ENCODE results near the gene EXOC5.

EXOC5 gene

GRCh38 chr14:57293866-57294837, 25.4 kb upstream of the EXOC5 start:
- H3K79me2 ChIP-seq (ENCODE audit: low read length): no peaks in the 10 kb centered on the region
- no peak overlapping the region for H3K27ac ChIP-seq (ENCODE audit: low read length)
- no peak overlapping the region for H3K4me2 ChIP-seq (ENCODE audit: low read length)
- H3K9ac ChIP-seq (ENCODE audit: low read length): no peak overlapping the region
- H3K27me3 ChIP-seq (ENCODE audit: low read depth, low read length): no peaks in the 10 kb centered on the region
- H3K36me3 ChIP-seq (replicated peaks; ENCODE audit: low read depth, low read length): no peaks in the 10 kb centered on the region
- TF ChIP-seq EZH2phosphoT487 (IDR thresholded peaks at IDR 0.05; ENCODE audit: low read depth): no peak
- TF ChIP-seq CTCF (IDR thresholded peaks at IDR 0.05; ENCODE audit: low read depth, low read length): 0 out of 2 replicates have a peak, but pooled peaks have one; percentile 26
- H3K4me3 ChIP-seq (ENCODE audit: low read length): no peak overlapping the region
- no peaks in the 10 kb centered on the region for H3K9me3 ChIP-seq (ENCODE audit: insufficient read depth, low read length)
- H3K4me1 ChIP-seq (ENCODE audit: low read length): no peaks in the 10 kb centered on the region
- no peaks in the 10 kb centered on the region for H4K20me1 ChIP-seq (ENCODE audit: insufficient read depth, low read length)
- no peak overlapping the region for H2AFZ ChIP-seq (ENCODE audit: low read depth, low read length)

DNA sequence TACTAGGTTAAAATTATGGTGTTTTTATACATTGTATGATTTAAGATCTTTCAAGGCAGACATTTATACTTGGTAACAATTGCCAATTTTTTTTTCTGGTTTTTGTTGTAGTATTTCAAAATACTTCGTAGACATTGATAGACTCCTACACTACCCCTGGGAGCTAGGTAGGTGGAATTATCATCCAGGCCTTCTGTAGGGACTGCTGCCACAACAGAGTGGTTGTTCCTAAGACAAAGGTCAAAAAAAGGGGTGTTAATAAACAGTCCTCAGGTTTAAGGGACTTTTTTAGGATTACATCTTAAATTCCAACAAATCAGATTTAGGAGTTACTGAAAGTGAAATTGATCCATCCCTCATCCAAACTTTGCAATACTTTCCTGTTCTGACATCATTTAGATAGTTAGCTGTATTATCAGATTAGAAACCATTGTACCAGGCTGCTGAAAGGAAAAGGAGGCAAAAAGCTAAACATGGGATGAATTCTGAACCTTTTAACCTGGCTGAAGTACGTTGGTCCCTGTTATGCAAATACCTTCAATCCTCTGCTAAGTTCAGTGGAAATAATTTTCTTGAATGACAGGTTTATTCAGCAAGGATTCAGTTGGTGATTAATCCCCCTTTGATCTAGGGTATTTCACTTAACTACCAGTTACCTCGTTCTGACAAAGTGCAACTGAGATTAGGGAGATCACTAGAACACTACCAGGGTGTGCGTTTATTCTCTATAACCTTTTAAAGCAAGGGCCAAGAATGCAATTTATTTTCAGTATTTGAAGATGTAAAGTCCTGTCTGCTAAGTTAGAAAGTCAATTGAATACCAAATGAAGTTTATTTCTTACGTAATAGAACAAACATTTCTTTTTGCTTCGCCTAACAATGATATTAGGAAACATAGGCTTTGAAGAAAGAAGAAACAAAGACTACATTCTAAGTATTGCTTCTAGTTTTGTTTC, 23.3 kb upstream of the EXOC5 start:
- Histone ChIP-seq H3K4me2 (ENCODE audit: low read length) (no peak overlapping the region), H3K27me3 (ENCODE audit: low read depth, low read length) (no peaks in the 10 kb centered on the region), H4K20me1 (ENCODE audit: insufficient read depth, low read length) (no peaks in the 10 kb centered on the region), H3K27ac (ENCODE audit: low read length) (no peak overlapping the region), H3K79me2 (ENCODE audit: low read length) (no peaks in the 10 kb centered on the region), H3K4me3 (ENCODE audit: low read length) (no peak overlapping the region), H2AFZ (ENCODE audit: low read depth, low read length) (no peak overlapping the region), H3K9ac (ENCODE audit: low read length) (no peak overlapping the region), H3K36me3 (replicated peaks; ENCODE audit: low read depth, low read length) (no peaks in the 10 kb centered on the region), H3K9me3 (ENCODE audit: insufficient read depth, low read length) (no peaks in the 10 kb centered on the region), H3K4me1 (ENCODE audit: low read length) (no peaks in the 10 kb centered on the region)
- TF ChIP-seq CTCF (IDR thresholded peaks at IDR 0.05; ENCODE audit: low read depth, low read length) (no peak), EZH2phosphoT487 (IDR thresholded peaks at IDR 0.05; ENCODE audit: low read depth) (no peak)

GRCh38 chr14:57290751-57291150, 22.0 kb upstream of the EXOC5 start:
- Histone ChIP-seq H3K79me2 (ENCODE audit: low read length) (no peaks in the 10 kb centered on the region), H3K27ac (ENCODE audit: low read length) (no peak overlapping the region), H3K27me3 (ENCODE audit: low read depth, low read length) (no peaks in the 10 kb centered on the region), H2AFZ (ENCODE audit: low read depth, low read length) (no peak overlapping the region), H3K4me3 (ENCODE audit: low read length) (no peak overlapping the region), H4K20me1 (ENCODE audit: insufficient read depth, low read length) (no peaks in the 10 kb centered on the region), H3K9ac (ENCODE audit: low read length) (no peak overlapping the region), H3K4me1 (ENCODE audit: low read length) (no peaks in the 10 kb centered on the region), H3K9me3 (ENCODE audit: insufficient read depth, low read length) (no peaks in the 10 kb centered on the region), H3K4me2 (ENCODE audit: low read length) (no peak overlapping the region), H3K36me3 (replicated peaks; ENCODE audit: low read depth, low read length) (no peaks in the 10 kb centered on the region)
- no peak for TF ChIP-seq EZH2phosphoT487 (IDR thresholded peaks at IDR 0.05; ENCODE audit: low read depth)
- no peak for TF ChIP-seq CTCF (IDR thresholded peaks at IDR 0.05; ENCODE audit: low read depth, low read length)

DNA sequence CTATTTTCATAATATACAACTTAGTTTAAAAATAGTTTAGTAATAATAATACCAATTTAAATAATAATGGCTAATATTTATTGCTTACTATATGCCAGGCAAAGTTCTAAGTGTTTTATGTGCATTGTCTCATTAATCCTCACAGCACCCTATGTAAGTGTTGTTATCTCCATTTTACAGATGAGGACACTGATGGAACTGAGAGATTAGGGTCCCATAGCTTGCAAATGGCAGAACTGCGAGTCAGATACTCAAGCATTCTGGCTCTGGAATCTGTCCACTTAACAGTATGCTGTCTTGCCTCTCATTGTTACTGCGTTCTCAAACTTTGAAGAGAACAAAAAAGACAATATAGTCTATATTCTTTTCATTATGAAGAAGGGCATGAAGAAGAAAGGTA, 19.0 kb upstream of the EXOC5 start:
- Histone ChIP-seq H3K27me3 (ENCODE audit: low read depth, low read length) (no peaks in the 10 kb centered on the region), H2AFZ (ENCODE audit: low read depth, low read length) (no peak overlapping the region), H3K4me1 (ENCODE audit: low read length) (no peaks in the 10 kb centered on the region), H3K4me2 (ENCODE audit: low read length) (no peak overlapping the region), H3K9me3 (ENCODE audit: insufficient read depth, low read length) (no peaks in the 10 kb centered on the region), H3K9ac (ENCODE audit: low read length) (no peak overlapping the region), H3K27ac (ENCODE audit: low read length) (no peak overlapping the region), H3K4me3 (ENCODE audit: low read length) (no peak overlapping the region), H3K79me2 (ENCODE audit: low read length) (no peaks in the 10 kb centered on the region), H4K20me1 (ENCODE audit: insufficient read depth, low read length) (no peaks in the 10 kb centered on the region), H3K36me3 (replicated peaks; ENCODE audit: low read depth, low read length) (peaks cover 3% of the 10 kb centered on the region)
- no peak for TF ChIP-seq EZH2phosphoT487 (IDR thresholded peaks at IDR 0.05; ENCODE audit: low read depth)
- no peak for TF ChIP-seq CTCF (IDR thresholded peaks at IDR 0.05; ENCODE audit: low read depth, low read length)

Data from OCI-LY3 (cell line).